OCI-LY1 (cell line): ENCODE data around the gene CDKAL1.

ENCODE experiments used
- H2AFZ ChIP-seq: fragments of 200-600 bp; sonication (generic), shearing (Covaris generic); 2 replicates; pipeline ENCODE4 v1.6.0; 2014; ENCODE audit warnings: antibody characterized with exemption, mild to moderate bottlenecking, low read length
- H3F3A ChIP-seq: fragments of 200-600 bp; sonication (generic), shearing (Covaris generic); 2 replicates; pipeline ENCODE4 v1.6.0; 2014; ENCODE audit warnings: mild to moderate bottlenecking, antibody characterized with exemption, low read length, moderate library complexity; ENCODE audit not compliant: insufficient read depth
- H3K27ac ChIP-seq: fragments of 200-600 bp; sonication (generic); 2 replicates; pipeline ENCODE4 v1.5.1; 2014; ENCODE audit warnings: low read length, mixed run types, mild to moderate bottlenecking, low read depth; ENCODE audit not compliant: poor library complexity, severe bottlenecking
- H3K27me3 ChIP-seq: fragments of 200-600 bp; sonication (generic); 2 replicates; pipeline ENCODE4 v1.6.0; 2014; ENCODE audit warnings: antibody characterized with exemption, mild to moderate bottlenecking, low read length, moderate library complexity; ENCODE audit not compliant: insufficient read depth
- H3K36me3 ChIP-seq: fragments of 200-600 bp; sonication (generic); 2 replicates; pipeline ENCODE4 v1.6.1; 2014; ENCODE audit warnings: mild to moderate bottlenecking, antibody characterized with exemption, low read length, moderate library complexity, mixed read lengths; ENCODE audit not compliant: insufficient read depth
- H3K4me1 ChIP-seq: fragments of 200-600 bp; sonication (generic); 2 replicates; pipeline ENCODE4 v1.5.1; 2014; ENCODE audit warnings: mild to moderate bottlenecking, low read length, moderate library complexity; ENCODE audit not compliant: insufficient read depth, severe bottlenecking
- H3K4me2 ChIP-seq: fragments of 200-600 bp; sonication (generic), shearing (Covaris generic); 2 replicates; pipeline ENCODE4 v1.6.1; 2014; ENCODE audit warnings: low read length
- H3K4me3 ChIP-seq: fragments of 200-600 bp; sonication (generic); 2 replicates; pipeline ENCODE4 v1.5.1; 2014; ENCODE audit warnings: low read length, low read depth, mild to moderate bottlenecking, mixed read lengths; ENCODE audit not compliant: poor library complexity, severe bottlenecking
- H3K79me2 ChIP-seq: fragments of 200-600 bp; shearing (Covaris generic); 2 replicates; pipeline ENCODE4 v1.6.1; 2016; ENCODE audit warnings: mixed run types, low read length, mixed read lengths; ENCODE audit not compliant: insufficient read depth
- H3K9ac ChIP-seq: fragments of 200-600 bp; sonication (generic), shearing (Covaris generic); 2 replicates; pipeline ENCODE4 v1.6.1; 2014; ENCODE audit warnings: mild to moderate bottlenecking, low read length, mixed read lengths
- H3K9me2 ChIP-seq: fragments of 200-600 bp; sonication (generic), shearing (Covaris generic); 2 replicates; pipeline ENCODE4 v1.6.1; 2014; ENCODE audit warnings: low read depth, mild to moderate bottlenecking, low read length, mixed read lengths
- H3K9me3 ChIP-seq: fragments of 200-600 bp; shearing (Covaris generic); 2 replicates; pipeline ENCODE4 v1.6.1; 2014; ENCODE audit warnings: low read length, mixed read lengths
- H4K20me1 ChIP-seq: fragments of 200-600 bp; sonication (generic), shearing (Covaris generic); 2 replicates; pipeline ENCODE4 v1.6.0; 2016; ENCODE audit warnings: mild to moderate bottlenecking, low read length; ENCODE audit not compliant: insufficient read depth
- EZH2 ChIP-seq: fragments of 200-600 bp; sonication (generic), shearing (Covaris generic); IDR thresholded peaks from 2 replicates; pipeline ENCODE4 v1.8.0; 2017; ENCODE audit warnings: borderline replicate concordance, mixed run types, mild to moderate bottlenecking, antibody characterized with exemption, low read length, moderate library complexity, mixed read lengths
- TF ChIP-seq, protein P1 (sequence below): fragments of 200-600 bp; sonication (generic), shearing (Covaris generic); IDR thresholded peaks from 2 replicates; pipeline ENCODE4 v1.5.1; 2017; ENCODE audit warnings: mild to moderate bottlenecking, antibody characterized with exemption, low read length, moderate library complexity, mixed read lengths

Gene CDKAL1

DNA sequence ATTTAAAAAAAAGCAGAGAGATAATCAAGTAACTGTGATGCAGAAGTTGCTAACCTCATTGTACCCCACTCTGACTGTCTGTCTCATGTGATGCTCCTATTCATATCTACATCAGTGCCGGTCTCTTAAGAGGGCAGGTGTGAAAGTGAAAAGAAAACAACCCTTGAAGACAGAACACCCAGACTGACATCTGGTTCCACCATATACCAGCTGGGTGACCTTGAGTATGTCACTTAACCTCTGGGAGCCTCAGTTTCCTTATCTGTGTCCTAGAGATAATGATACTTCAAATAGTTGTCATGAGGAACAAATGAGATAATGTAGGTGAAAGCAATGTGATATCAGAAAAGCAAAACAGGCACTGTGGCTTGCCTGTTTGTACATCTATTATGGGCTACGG lies 632.5 kb downstream of the CDKAL1 start:
- TF ChIP-seq, protein P1, sequence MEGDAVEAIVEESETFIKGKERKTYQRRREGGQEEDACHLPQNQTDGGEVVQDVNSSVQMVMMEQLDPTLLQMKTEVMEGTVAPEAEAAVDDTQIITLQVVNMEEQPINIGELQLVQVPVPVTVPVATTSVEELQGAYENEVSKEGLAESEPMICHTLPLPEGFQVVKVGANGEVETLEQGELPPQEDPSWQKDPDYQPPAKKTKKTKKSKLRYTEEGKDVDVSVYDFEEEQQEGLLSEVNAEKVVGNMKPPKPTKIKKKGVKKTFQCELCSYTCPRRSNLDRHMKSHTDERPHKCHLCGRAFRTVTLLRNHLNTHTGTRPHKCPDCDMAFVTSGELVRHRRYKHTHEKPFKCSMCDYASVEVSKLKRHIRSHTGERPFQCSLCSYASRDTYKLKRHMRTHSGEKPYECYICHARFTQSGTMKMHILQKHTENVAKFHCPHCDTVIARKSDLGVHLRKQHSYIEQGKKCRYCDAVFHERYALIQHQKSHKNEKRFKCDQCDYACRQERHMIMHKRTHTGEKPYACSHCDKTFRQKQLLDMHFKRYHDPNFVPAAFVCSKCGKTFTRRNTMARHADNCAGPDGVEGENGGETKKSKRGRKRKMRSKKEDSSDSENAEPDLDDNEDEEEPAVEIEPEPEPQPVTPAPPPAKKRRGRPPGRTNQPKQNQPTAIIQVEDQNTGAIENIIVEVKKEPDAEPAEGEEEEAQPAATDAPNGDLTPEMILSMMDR, result no peak
- Histone ChIP-seq H2AFZ (no peak overlapping the region), H4K20me1 (no peaks in the 10 kb centered on the region), H3K9me3 (no peaks in the 10 kb centered on the region), H3K4me1 (no peaks in the 10 kb centered on the region), H3K27me3 (no peaks in the 10 kb centered on the region), H3K4me2 (no peak overlapping the region), H3K79me2 (no peaks in the 10 kb centered on the region), H3F3A (no peaks in the 10 kb centered on the region), H3K27ac (no peak overlapping the region), H3K36me3 (no peaks in the 10 kb centered on the region), H3K9me2 (no peaks in the 10 kb centered on the region), H3K9ac (no peak overlapping the region), H3K4me3 (no peak overlapping the region)

DNA sequence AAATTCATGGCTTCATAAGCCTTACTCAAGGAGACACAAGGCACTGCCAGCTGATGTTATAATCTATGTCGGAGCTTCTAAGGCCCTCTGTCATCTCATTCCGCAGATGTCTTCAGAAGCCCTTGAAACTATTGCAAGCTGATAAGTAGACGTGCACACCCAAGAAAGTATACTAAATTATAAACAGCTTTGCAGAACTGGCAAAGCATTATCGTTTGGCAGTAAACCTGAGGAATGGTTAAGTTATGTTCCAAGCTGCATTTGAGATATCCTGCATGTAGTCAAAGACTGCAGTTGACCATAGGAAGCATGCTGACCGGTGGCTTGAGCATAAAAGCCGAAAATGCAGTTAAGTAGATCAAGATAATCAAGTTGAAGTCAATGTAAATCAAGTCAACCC lies 633.5 kb downstream of the CDKAL1 start:
- H3K9me2 ChIP-seq, result no peaks in the 10 kb centered on the region
- H3K79me2 ChIP-seq, result no peaks in the 10 kb centered on the region
- no peaks in the 10 kb centered on the region for H4K20me1 ChIP-seq
- H3K4me1 ChIP-seq, result no peaks in the 10 kb centered on the region
- no peak overlapping the region for H3K4me3 ChIP-seq
- H3K27ac ChIP-seq, result no peak overlapping the region
- no peak overlapping the region for H3K9ac ChIP-seq
- H3K36me3 ChIP-seq, result no peaks in the 10 kb centered on the region
- H3F3A ChIP-seq, result no peaks in the 10 kb centered on the region
- H2AFZ ChIP-seq, result no peak overlapping the region
- TF ChIP-seq EZH2, result no peak
- TF ChIP-seq, protein P1, result no peak
- H3K27me3 ChIP-seq, result no peaks in the 10 kb centered on the region
- H3K4me2 ChIP-seq, result no peak overlapping the region
- no peaks in the 10 kb centered on the region for H3K9me3 ChIP-seq

DNA sequence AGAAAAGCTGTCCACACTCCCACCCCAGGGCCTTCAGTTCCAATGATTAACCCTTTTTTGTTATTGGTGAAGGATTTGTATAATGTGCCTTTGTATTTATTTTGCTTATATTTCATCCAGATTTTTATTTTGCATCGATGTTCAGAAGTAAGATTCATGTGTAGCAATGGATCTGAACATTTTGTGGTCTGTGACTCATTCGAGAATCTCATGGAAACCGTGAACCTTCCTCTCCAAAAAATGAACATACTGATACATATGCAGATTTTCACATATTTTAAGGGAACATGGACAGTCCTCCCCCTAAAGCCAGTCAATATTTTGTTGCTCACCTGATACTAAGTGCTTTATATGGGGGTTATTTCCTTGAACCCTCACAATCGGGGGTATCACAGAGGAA lies 637.5 kb downstream of the CDKAL1 start:
- Histone ChIP-seq H4K20me1 (no peaks in the 10 kb centered on the region), H3K4me2 (no peak overlapping the region), H2AFZ (no peak overlapping the region), H3F3A (no peaks in the 10 kb centered on the region), H3K27me3 (no peaks in the 10 kb centered on the region), H3K27ac (no peak overlapping the region), H3K9ac (no peak overlapping the region), H3K4me3 (no peak overlapping the region), H3K4me1 (no peaks in the 10 kb centered on the region), H3K36me3 (no peaks in the 10 kb centered on the region), H3K9me2 (no peaks in the 10 kb centered on the region), H3K79me2 (no peaks in the 10 kb centered on the region), H3K9me3 (no peaks in the 10 kb centered on the region)
- no peak for TF ChIP-seq EZH2
- TF ChIP-seq, protein P1, result no peak
